ENCODE results near the gene LRRC7.
"Not testable (repeated sequence)": the region's sequence is repeated elsewhere in the genome, so short reads cannot be mapped to it uniquely, and the experiment has no call there.

LRRC7 gene

DNA sequence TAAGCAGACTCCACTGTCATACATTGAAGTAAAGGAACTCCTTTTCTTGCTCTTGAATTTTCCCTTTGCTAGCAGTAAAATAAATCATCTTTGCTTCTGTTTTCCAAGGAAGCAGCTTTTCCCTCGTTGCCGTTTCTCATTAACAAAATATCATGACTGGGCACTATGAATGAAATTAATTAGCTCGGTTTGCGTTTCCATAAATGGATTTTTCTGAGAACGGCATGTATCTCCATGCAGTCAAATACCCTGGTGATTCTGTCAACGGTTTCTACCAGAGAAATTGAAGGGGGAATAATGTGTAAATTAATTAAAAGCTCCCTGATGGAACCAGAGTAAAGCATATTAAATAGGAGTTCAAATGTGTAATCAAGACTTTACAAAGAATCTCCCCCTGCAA, 372.5 kb downstream of the LRRC7 start:
- FAIRE-seq (no peak), DNase-seq (ENCODE audit: insufficient read length, low spot score) (no peak)

GRCh38 chr1:69940816-69941215, 373.1 kb downstream of the LRRC7 start:
- no peak for FAIRE-seq
- no peak for DNase-seq (ENCODE audit: insufficient read length, low spot score)

GRCh38 chr1:69943030-69943429, 375.3 kb downstream of the LRRC7 start:
- DNase-seq (ENCODE audit: insufficient read length, low spot score) (no peak), FAIRE-seq (no peak)

DNA sequence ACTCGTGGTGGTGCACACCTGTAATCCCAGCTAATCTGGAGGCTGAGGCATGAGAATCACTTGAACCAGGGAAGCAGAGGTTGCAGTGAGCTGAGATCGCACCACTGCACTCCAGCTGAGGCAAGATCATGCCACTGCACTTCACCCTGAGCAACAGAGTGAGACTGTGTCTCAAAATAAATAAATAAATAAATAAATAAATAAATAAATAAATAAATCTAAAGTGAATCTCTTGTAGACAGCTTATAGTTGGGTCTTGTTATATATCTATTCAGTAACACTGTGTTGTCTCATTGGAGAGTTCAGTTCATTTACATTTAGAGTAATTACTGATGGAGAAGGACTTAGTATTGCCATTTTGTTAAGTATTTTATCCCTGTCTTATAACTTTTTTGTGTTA, 379.2 kb downstream of the LRRC7 start:
- no peak for FAIRE-seq
- no peak for DNase-seq (ENCODE audit: insufficient read length, low spot score)

DNA sequence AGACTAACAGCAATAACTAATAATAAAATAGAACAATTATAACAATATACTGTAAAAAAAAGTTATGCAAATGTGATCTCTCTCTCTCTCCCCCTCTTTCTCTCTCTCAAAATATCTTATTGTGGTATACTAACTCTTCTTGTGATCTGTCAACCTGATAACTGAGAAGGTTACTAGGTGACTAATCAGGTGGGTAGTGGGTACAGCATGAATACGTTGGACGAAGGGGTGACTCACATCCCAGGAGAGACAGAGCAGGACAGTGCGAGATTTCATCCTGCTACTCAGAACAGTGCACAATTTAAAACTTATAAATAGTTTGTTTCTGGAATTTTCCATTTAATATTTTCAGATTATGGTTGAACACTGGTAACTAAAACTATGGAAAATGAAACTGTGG, 380.1 kb downstream of the LRRC7 start:
- no peak for DNase-seq (ENCODE audit: insufficient read length, low spot score)
- no peak for FAIRE-seq

DNA sequence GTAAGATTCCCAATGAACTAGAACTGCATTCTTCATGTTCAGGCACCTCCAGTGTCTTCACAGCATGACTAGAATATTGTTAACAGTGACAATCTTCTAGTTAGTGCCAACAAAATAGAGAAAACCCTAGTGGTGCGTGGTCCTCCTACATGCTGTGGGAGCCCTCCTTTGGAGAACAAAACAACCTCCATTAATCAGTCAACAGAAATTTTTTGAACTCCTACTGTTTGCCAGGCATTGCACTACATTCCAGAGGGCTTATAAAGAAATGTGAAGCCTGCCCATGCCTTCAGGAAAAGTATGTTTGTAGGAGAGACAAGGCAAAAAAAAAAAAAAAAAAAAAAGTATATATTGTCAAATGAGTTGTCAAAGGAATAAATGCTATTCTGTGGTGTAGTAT, 385.0 kb downstream of the LRRC7 start:
- FAIRE-seq, result no peak

DNA sequence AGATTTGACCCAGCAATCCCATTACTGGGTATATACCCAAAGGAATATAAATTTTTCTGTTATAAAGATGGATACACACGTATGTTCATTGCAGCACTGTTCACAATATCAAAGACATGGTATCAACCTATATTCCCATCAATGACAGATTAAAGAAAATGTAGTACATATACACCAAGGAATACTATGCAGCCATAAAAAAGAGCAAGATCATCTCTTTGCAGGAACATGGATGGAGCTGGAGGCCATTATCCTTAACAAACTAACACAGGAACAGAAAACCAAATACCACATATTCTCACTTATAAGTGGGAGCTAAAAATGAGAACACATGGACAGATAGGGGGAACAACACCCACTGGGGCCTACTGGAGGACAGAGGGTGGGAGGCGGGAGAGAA, 394.7 kb downstream of the LRRC7 start:
- FAIRE-seq; DNase-seq (ENCODE audit: insufficient read length, low spot score): not testable (repeated sequence)

More for the DNA sequence above, 385.0 kb downstream of the LRRC7 start:
- no peak for DNase-seq (ENCODE audit: insufficient read length, low spot score)

GRCh38 chr1:69967245-69967766, 399.6 kb downstream of the LRRC7 start:
- FAIRE-seq, result no peak
- DNase-seq (ENCODE audit: insufficient read length, low spot score), result no peak

GRCh38 chr1:69976896-69977295, 409.2 kb downstream of the LRRC7 start:
- FAIRE-seq, result no peak

GRCh38 chr1:69982992-69983391, 415.3 kb downstream of the LRRC7 start:
- no peak for DNase-seq (ENCODE audit: insufficient read length, low spot score)
- no peak for FAIRE-seq

More at GRCh38 chr1:69976896-69977295, 409.2 kb downstream of the LRRC7 start:
- no peak for DNase-seq (ENCODE audit: insufficient read length, low spot score)

DNA sequence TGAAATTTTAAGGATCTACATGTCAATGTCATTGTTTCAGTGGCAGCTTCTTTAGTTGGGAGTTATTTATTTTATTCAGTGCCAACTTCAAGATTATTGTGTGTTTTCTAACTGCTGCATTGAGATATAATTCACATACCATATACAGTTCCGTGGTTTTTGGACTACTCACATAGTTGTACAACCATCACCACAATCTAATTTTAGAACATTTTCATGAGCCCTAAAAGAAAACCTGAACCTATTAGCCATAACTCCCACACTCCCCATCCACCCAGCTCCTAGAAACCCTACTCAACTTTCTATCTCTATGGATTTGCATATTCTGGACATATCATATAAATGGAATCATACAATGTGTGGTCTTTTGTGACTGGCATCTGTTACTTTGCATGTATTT, 417.7 kb downstream of the LRRC7 start:
- no peak for FAIRE-seq
- DNase-seq (ENCODE audit: insufficient read length, low spot score), result no peak

- FAIRE-seq, result no peak
- no peak for DNase-seq (ENCODE audit: insufficient read length, low spot score)
Observed at GRCh38 chr1:69985901-69986439, 418.2 kb downstream of the LRRC7 start.

GRCh38 chr1:69987881-69988280, 420.2 kb downstream of the LRRC7 start:
- no peak for DNase-seq (ENCODE audit: insufficient read length, low spot score)
- FAIRE-seq, result no peak

DNA sequence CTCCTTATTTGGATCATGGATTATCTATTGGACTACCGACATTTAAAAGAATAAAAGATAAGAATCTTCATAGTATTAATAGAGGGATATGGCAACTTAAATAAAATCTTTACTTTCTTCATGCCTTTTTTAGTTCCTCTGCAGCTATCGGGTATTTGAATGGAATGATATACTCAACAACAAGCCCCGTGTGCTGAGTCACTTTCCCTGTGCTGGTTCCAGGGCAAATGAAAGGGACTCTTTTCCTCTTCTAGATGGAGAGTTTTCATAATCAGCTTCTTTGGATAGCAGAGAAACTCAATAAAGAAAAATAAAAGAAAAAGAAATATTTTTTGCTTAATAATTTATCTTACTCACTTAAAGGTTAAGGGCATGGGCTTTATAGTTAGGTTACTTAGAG, 423.9 kb downstream of the LRRC7 start:
- FAIRE-seq, result no peak

DNA sequence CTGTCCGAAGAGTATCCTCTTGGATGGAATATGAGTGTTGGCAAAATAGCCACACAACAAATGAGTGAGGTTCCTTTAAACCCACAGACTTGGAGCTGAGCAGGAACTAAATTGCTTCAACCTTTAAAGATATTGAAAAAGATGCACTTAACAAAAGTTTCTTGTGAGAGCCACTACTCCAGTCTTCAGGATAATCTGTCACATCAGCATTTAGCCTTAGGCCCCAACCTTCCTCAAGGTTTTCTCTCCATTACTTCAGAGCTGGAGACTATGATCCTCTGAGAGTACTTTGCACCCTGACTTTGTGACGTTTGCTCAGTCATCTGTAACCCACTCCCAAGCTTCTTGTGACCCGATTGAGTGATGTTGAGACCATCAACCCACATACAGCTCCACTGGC, 424.9 kb downstream of the LRRC7 start:
- DNase-seq (ENCODE audit: insufficient read length, low spot score) (no peak), FAIRE-seq (no peak)

More for the DNA sequence above, 423.9 kb downstream of the LRRC7 start:
- DNase-seq (ENCODE audit: insufficient read length, low spot score), result no peak

- DNase-seq (ENCODE audit: insufficient read length, low spot score) (no peak), FAIRE-seq (no peak)
Observed at GRCh38 chr1:69993810-69994209, 426.1 kb downstream of the LRRC7 start.

- DNase-seq (ENCODE audit: insufficient read length, low spot score) (no peak), FAIRE-seq (no peak)
Observed at GRCh38 chr1:69994241-69994640, 426.5 kb downstream of the LRRC7 start.

GRCh38 chr1:69998847-69999246, 431.1 kb downstream of the LRRC7 start:
- DNase-seq (ENCODE audit: insufficient read length, low spot score) (no peak), FAIRE-seq (no peak)

DNA sequence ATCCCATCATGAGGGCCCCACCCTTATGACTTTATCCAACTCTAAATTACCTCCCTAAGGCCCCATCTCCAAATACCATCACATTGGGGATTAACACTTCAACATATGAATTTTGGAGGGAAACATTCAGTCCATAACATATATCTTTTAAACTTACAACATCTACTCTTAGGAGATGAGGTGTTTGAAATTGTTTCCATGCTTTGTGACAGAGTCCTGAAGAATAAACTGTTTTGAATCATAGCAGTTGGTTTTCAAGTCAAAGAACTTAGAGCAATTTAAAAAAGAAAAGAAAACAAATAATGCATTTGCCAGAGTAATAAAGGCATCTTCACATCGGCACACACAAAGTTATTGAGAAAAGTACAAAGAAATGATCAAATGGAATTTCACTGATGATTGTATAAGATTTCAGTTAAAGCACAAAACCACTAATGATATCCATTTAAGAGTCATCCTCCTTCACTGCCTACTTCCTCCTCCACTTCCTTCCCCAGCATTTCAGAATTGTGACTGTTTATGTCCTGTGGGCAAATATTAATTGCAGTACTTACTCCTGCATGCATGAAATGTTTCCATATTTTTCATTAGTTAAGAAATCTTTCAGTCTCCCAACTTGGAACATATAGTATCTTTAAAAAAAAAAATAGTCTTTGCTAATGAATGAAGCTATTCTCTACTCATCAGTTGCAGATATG, 435.6 kb downstream of the LRRC7 start:
- no peak for DNase-seq (ENCODE audit: insufficient read length, low spot score)
- no peak for FAIRE-seq

- no peak for DNase-seq (ENCODE audit: insufficient read length, low spot score)
- no peak for FAIRE-seq
Observed at GRCh38 chr1:70005386-70006034, 437.8 kb downstream of the LRRC7 start.

DNA sequence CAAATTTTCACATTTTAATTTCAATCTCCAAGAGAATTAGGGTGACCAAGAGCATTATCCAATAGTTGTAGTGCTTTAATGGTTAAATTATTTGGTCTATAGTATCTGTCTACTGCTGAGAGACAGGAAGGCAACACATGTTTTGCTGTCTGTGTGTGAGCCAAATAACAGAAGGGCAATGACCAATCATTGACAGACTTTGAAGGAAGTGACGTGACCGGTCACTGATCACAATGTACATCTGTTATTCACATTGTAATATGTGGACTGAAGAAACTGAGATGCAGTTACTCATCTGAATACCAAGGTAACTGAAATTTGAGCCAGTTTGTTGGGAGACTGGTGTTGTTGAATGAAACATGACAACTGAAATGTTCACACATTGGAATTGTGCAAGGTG, 440.9 kb downstream of the LRRC7 start:
- FAIRE-seq (no peak), DNase-seq (ENCODE audit: insufficient read length, low spot score) (no peak)

DNA sequence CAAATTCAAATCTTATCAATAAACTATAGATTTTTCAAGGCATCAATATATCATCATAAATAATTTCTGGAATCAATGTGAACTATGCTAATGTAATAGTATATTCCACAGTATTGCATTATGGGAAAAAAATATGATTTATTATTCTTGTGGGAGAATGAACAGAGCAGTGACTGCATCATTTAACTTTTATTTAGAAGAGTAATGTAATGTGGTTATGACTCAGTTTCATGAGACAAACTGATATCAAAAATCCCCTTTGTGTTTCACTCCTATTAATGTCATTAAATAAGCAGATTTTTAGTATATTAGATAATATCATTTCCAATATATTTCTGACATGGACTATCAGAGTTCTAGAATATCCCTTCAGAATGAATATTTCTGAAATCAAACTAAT, 450.0 kb downstream of the LRRC7 start:
- no peak for FAIRE-seq
- no peak for DNase-seq (ENCODE audit: insufficient read length, low spot score)

Measured in GM19239 (cell line).